Measurements from ENCODE around the gene LRBA. TPM values are rescaled to one million over a fixed set of nuclear protein-coding genes. Genes with fewer than 3 reads are reported as not detected.

The LRBA gene
- total and polyA plus RNA-seq, 7 donors = 16.8 to 184 (median 91.1) TPM

- TF ChIP-seq EP300 (IDR thresholded peaks at IDR 0.05) (no peak), POLR2AphosphoS5 (IDR thresholded peaks at IDR 0.05) (no peak), POLR2A (IDR thresholded peaks at IDR 0.05) (no peak), CTCF (IDR thresholded peaks at IDR 0.05) (no peak)
- DNase-seq = no peak
- 100% methylated on average over 1 of the region's 1 CpG for WGBS, 2 donors
- no peak overlapping the region for H3K27ac ChIP-seq
- H3K9me3 ChIP-seq = no peaks in the 10 kb centered on the region
- no peaks in the 10 kb centered on the region for H3K27me3 ChIP-seq
- H3K4me1 ChIP-seq = no peaks in the 10 kb centered on the region
- no peaks in the 10 kb centered on the region for H3K36me3 ChIP-seq
- H3K4me3 ChIP-seq = no peak overlapping the region
- intact Hi-C loops (cut with DNase I) = no loop called here
Observed at GRCh38 chr4:151021637-151022334, 6.7 kb upstream of the LRBA start.

GRCh38 chr4:151015459-151016347 is 619 bp upstream of the LRBA start:
- TF ChIP-seq EP300 (IDR thresholded peaks at IDR 0.05) = no peak
- TF ChIP-seq POLR2A (IDR thresholded peaks at IDR 0.05) = peak; percentile 13 to 35
- TF ChIP-seq POLR2AphosphoS5 (IDR thresholded peaks at IDR 0.05) = peak; percentile 33 to 83 (median 61)
- TF ChIP-seq CTCF (IDR thresholded peaks at IDR 0.05) = no peak
- Histone ChIP-seq H3K27me3 (no peaks in the 10 kb centered on the region), H3K4me3 (peak overlapping the region; percentile 90 to 99 (median 96)), H3K36me3 (no peaks in the 10 kb centered on the region), H3K4me1 (peaks cover 0 to 19% (median 9%) of the 10 kb centered on the region in 4 donors), H3K27ac (peak overlapping the region; percentile 86 to 91 (median 89)), H3K9me3 (no peaks in the 10 kb centered on the region)
- intact Hi-C loops (cut with DNase I) = loop anchor here (2.0 to 10.0 kb wide), 3 partner anchors 83 to 747 kb away; partner anchors contain the start of genes GATB and RPS3A
- WGBS, 2 donors = 0 to 1% methylated on average over 87 of the region's 87 CpGs
- peak; percentile 83 for DNase-seq

- H3K4me1 ChIP-seq = peaks cover 0 to 19% (median 9%) of the 10 kb centered on the region in 4 donors
- H3K36me3 ChIP-seq = no peaks in the 10 kb centered on the region
- H3K27ac ChIP-seq = peak overlapping the region; percentile 86 to 91 (median 89)
- TF ChIP-seq EP300 (IDR thresholded peaks at IDR 0.05) = no peak
- TF ChIP-seq CTCF (IDR thresholded peaks at IDR 0.05) = no peak
- TF ChIP-seq POLR2A (IDR thresholded peaks at IDR 0.05) = no peak
- TF ChIP-seq POLR2AphosphoS5 (IDR thresholded peaks at IDR 0.05) = no peak
- no peaks in the 10 kb centered on the region for H3K9me3 ChIP-seq
- no peaks in the 10 kb centered on the region for H3K27me3 ChIP-seq
- H3K4me3 ChIP-seq = peak overlapping the region; percentile 90 to 99 (median 96)
- intact Hi-C loops (cut with DNase I) = loop anchor here (2.0 to 10.0 kb wide), 2 partner anchors 85 to 151 kb away; partner anchors contain the start of gene RPS3A
- DNase-seq = no peak
- 7 to 11% methylated on average over 4 of the region's 4 CpGs for WGBS, 2 donors
Observed at GRCh38 chr4:151013944-151014343, 1.1 kb downstream of the LRBA start.

- 2 to 12% methylated on average over 1 of the region's 1 CpG for WGBS, 2 donors
- H3K27ac ChIP-seq = peak overlapping the region in 1 of 4 donors; percentile 88
- peak overlapping the region in 1 of 4 donors; percentile 9 for H3K4me3 ChIP-seq
- TF ChIP-seq CTCF (IDR thresholded peaks at IDR 0.05) (no peak), EP300 (IDR thresholded peaks at IDR 0.05) (no peak), POLR2A (IDR thresholded peaks at IDR 0.05) (no peak), POLR2AphosphoS5 (IDR thresholded peaks at IDR 0.05) (no peak)
- no peaks in the 10 kb centered on the region for H3K36me3 ChIP-seq
- intact Hi-C loops (cut with DNase I) = loop anchor here (10.0 kb wide), 1 partner anchor 151 kb away; no protein-coding TSS in a partner anchor
- H3K9me3 ChIP-seq = no peaks in the 10 kb centered on the region
- no peaks in the 10 kb centered on the region for H3K27me3 ChIP-seq
- DNase-seq = no peak
- H3K4me1 ChIP-seq = peaks cover 0 to 19% (median 9%) of the 10 kb centered on the region in 4 donors
Observed at GRCh38 chr4:151013491-151013890, 1.6 kb downstream of the LRBA start.
